Left lobe of liver (tissue), 2 donors: ENCODE measurements around the gene COLEC12. TPM values are rescaled to one million over a fixed set of nuclear protein-coding genes. Genes with fewer than 3 reads are reported as not detected.

Experiments
- ATAC-seq: fragments of 200-7000 bp; cut with Tn5 transposase; one replicate; pipeline ENCODE4 v1.9.1; 2020; ENCODE audit warnings: mild to moderate bottlenecking, moderate library complexity
- DNase-seq: peaks from one replicate; pipeline ENCODE4 v3.0.0-alpha.2; 2020; ENCODE audit warnings: low spot score
- total RNA-seq: library from RNA; stranded (reverse); gene quantifications from one replicate; pipeline ENCODE4 v1.2.1, GENCODE V29; 2021
- donor health status: DM: no; HTN: no; CAD: no; lungs with moderate emphysema.
- donor health status: DM: no; HTN: yes; CAD: no.

The COLEC12 gene
- total RNA-seq, 1 donor from 2014 or later = 0.08 TPM

- DNase-seq (no peak), ATAC-seq (no peak)
These were observed 6.3 kb upstream of the COLEC12 start for GRCh38 chr18:506801-507200.

DNA sequence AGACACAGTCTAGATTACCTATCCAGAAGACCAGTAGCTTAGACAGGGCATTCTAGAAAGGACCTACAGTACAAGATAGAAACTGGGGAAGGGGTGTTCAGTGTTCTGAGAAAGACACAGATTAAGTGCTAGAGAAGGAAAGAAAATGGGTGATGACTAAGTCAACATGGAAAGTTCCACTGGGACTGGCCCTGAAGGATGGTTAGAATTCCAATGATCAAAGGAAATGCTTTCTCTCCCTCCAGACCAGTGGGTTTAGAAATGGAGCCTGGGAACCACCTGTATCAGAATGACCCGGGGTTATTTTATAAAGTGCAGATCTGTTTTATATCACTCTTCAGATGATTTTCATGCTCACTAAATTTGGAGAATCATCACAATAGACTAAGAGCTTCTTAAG is 5.8 kb upstream of the COLEC12 start:
- DNase-seq = no peak
- no peak for ATAC-seq

DNA sequence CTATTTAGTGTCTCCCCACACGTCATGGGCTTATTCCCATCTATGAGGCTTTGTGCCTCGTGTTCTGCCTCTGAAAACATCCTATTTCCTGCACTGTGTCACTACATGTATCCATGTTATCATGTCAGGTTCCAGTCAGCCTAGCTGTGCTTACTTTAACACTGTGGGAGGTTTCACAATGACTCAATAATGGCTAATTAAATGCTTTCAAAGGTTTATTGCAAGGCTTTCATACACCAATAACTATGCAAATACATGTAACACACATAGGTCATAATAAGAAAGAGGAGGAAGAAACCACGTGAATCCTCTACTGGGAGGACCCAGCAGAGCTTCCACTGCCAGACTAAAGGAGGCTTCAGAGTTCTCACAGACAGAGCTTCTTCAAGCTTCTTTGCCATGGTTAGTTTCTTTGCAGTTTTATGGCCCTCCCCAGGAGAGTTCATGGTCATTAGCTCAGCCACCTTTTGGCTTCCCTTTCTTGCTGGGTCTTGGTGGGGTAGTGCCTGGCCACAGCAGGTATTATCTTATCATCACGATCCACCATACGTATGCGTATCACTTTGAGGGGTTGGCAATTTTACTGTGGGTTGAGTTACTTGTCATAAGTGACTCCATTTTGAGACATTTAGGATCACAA is 5.1 kb upstream of the COLEC12 start:
- DNase-seq (no peak), ATAC-seq (no peak)

DNA sequence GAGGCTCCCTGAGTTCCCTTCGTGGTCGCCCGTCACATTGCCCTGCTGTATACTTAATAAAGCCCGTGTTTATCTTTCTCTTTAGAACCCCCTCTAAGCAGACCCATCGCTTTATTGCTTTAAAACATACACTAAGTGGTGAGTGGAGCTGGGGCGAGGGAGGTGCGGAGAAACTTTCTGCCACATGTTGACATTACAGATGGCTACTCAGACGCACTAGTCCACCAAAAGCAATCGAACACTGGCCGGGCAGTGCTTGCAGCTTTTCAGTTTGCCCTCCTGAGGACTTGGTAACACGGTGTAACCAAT is 859 bp upstream of the COLEC12 start:
- ATAC-seq (no peak), DNase-seq (no peak)

- no peak for ATAC-seq
- no peak for DNase-seq
These were observed 497 bp downstream of the COLEC12 start for GRCh38 chr18:499776-500631.

- DNase-seq = no peak
These were observed 1.3 kb downstream of the COLEC12 start for GRCh38 chr18:498931-499775.

DNA sequence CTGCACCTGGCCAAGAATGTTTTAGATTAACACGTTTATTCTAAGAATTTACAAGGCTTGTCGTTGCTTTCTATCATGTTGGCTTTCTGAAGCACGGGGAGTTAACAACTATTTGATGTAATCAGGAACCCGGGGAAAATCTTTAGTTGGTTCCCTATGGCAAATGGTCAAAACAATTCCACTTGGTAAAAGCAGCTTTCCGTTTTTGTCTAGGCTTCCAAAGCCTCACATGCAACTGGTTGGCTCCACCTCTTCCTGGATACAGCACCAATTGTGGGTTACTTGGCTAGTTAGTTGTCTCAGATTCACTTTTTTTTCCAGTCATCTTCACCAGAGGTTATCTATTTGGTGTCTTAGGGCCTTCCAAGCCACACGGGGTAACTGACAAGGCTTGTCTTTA is 2.8 kb downstream of the COLEC12 start:
- ATAC-seq = no peak
- no peak for DNase-seq

More at GRCh38 chr18:498931-499775, 1.3 kb downstream of the COLEC12 start:
- no peak for ATAC-seq

GRCh38 chr18:495452-495851 is 5.0 kb downstream of the COLEC12 start:
- DNase-seq = no peak
- ATAC-seq = no peak

DNA sequence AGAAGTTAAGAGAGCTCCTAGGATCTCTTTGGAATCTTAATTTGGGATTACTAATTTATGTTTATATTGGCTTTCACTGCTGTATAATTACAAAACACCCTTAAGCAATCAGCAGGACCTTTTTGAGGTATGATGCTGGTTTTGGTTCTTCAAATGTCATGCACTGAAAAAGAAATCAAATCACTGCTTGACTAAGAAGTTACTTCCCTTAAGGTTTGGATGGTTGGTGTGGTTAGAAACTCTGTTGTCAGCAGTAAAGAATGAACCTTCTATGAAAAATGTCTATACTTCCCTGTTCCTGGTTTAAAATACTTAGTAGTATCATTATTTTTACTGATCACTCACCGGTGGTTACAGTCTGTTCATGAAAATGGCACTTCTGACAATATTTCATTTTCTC is 5.5 kb downstream of the COLEC12 start:
- no peak for DNase-seq
- ATAC-seq = no peak

DNA sequence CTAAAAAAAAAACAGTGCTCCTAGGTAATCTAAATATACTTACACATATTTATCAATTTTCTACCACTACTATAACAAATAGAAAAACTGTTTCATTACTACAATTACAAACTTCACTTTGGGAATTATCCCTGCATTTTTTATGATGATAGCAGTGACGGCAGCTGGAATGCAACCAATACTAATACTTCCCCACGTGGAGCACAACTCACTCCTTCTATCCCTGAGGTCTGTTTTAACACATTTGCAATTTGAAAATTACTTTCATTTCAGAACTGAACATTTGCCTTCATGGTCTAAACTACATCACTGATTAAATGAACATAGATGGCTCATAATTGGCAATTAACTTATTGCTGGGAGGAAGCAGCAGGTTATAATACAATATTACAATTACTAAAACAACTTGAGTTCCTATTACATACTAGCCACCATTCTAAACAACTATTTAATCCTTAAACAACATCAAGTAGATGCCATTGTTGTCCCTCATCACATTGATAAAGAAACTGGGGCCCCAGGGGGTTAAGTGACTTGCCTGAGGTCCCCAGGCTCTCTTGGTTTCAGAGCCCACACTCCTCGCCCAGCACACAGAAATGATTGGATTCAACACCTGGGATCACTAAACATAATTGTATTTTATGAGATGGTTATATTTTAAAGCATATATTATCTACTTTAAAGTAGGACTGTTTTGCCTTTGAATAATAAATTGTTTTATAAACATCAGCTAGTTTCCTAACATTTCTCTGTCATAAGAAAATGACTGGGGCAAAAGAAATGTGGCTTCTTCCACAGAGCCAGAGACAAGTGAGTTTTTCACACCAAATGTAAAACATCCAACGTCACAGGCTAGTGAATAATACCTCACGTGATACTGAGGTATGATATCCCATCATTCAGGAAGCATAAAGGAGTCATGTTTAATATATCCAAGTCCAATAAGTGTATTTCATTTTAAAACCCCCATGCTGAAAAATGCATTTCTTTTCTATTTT is 6.2 kb downstream of the COLEC12 start:
- no peak for ATAC-seq
- DNase-seq = no peak

DNA sequence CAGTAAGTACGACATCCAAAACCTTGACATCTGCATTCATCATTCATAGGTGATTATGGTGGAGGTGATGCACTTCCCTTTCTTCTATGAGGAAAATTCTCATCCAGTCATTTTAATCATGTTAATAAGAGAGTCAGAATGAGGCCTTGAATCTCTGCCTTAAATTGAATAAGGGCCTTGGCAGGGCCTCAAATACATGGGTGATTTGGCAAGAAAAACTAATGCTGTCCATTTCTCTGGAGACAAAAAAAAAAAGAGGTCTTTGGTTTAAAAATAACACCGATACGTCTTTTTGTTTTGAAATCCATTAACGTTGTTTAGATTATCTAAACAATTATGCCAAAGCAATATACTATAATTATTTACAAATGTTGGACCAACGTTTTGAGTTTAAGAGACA is 8.1 kb downstream of the COLEC12 start:
- ATAC-seq (no peak), DNase-seq (no peak)

DNA sequence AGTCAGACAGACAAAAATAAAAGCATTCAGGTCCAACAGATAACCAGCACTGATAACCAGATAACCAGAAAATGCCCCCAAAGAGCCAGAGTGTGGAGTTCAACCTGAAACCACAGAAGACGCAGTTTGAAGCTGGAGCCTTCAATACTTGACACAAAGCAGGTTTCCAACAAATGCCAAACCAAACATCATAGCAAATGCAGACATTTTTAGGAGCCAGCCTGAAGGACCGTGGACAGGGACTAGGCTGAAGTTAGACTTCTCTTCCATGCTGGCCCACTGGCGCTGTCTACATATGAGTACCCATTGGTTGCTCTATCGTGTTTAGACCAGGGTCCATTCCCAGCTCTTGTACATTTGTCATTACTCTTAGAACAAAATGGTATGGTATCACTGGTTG is 9.9 kb downstream of the COLEC12 start:
- ATAC-seq = no peak
- no peak for DNase-seq

DNA sequence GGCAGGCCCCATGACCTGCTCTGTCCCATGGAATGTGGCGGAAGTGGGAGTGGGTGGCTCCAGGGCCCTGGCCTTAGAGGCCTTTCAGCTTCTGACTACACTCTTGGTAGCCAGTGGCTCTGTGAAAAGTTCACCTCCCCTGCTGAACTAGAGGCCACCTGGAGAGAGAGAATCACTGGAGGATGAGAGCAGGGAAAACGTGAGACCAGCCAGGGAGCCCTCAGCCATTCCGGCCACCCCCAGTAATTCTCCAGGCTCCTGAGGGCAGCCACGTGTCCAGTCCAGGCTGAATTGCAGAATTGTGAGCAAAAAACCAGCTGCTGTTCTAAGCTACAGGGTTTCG is 10.5 kb downstream of the COLEC12 start:
- ATAC-seq (no peak), DNase-seq (no peak)

DNA sequence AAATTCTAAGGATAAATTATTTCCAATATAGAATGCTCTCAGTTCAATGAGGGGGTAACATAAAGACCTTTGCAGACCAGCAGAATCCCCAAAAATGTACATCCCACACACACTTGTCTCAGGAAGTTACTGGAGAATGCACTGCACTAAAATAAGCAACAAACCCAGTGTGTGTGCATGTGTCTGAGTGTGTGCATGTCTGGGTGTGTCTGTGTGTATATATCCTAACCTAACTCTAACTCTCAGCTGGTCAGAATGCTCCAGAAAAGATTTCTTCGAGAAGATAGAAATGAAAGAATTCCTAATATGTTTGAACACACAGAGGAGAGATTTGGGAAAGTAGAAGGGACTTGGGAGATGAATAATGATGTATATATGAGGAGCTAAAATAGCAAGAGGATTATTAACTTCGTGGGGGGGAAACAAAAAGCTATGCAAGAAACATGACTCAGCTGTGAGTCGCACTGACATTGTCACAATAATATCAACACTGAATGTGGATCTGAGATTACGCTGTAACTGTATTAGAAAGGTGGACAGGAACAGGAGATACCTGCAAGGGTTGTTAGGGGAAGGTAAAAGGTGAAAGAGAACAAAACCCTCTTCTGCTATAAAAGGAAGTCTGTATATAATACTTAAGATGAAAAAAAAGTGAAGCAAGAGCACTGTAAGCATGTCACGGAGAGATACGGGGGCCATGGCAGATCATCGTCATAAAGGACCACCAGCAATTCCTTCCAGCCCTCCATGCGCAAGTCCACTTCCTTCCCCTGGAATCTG is 11.1 kb downstream of the COLEC12 start:
- no peak for ATAC-seq

DNA sequence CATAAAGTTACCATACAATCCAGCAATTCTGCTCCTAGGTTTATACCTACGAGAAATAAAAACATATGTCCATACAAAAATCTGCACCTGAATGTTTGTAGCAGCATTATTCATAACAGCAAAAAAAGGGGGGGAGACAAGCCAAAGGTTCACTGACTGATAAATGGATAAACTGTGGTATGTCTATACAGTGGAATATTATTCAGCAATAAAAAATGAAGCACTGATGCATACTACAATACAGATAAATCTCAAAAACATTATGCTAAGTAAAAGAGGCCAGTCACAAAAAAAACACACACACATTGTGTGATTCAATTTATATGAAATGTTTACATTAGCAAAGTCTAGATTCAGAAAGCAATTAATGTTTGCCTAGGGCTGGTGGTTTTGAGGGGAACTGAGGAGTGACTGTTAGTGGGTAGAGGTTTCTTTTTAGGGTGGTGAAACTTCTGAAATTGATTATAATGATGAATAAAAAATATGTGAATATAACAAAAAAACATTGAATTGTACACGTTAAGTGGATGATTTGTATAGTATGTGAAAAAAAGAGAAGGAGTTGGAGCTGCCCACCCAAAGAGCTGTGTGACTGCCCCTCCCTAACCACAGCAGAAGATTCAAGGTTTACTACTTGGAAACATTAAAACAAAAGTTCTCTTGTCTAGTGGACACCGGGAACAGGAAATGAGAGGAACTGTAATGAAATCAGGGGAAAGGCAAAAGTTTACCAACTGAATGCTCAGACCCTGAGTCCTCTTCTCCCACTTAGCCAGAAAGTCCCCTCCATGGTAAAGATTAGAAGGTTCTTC is 13.4 kb downstream of the COLEC12 start:
- DNase-seq = no peak
- ATAC-seq = no peak

More for the DNA sequence above, 11.1 kb downstream of the COLEC12 start:
- no peak for DNase-seq

- no peak for ATAC-seq
These were observed 15.6 kb downstream of the COLEC12 start for GRCh38 chr18:484749-485464.

DNA sequence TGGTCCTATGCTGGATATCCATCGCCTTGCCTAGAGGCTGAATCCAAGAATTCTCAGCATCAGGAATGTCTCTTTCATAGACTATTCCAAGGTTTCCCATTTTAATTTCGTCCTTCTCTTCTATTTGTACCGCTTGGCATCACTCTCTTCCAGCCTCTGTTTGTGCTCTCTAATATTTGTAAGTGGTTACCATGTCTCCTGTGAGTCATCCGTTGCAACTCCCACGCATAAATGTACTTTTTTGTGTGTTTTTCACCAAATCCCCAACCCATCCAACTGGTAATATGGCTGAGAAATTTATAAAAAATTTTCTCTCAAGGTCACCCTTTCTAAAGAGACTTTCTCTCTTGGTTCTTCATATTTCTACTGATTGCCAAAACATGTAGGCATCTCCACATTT is 21.8 kb downstream of the COLEC12 start:
- no peak for DNase-seq
- no peak for ATAC-seq

More at GRCh38 chr18:484749-485464, 15.6 kb downstream of the COLEC12 start:
- DNase-seq = no peak

GRCh38 chr18:477565-477964 is 22.9 kb downstream of the COLEC12 start:
- DNase-seq = no peak
- ATAC-seq = peak; percentile 77
